NOMO-1 treated with dmso at 0.1 percent for 144 hours (cell line): ENCODE results near the gene C19orf47.

Experiments
- DNase-seq: peaks from one replicate; lab custom pipeline; 2025; ENCODE audit not compliant: unreplicated experiment; lab: John Stamatoyannopoulos, UW

C19orf47 gene

GRCh38 chr19:40321076-40321475, 27.1 kb downstream of the C19orf47 start:
- no peak for DNase-seq

GRCh38 chr19:40320558-40320935, 27.6 kb downstream of the C19orf47 start:
- DNase-seq: no peak

- no peak for DNase-seq
These were observed 30.9 kb downstream of the C19orf47 start for GRCh38 chr19:40317338-40317737.

- no peak for DNase-seq
These were observed 32.3 kb downstream of the C19orf47 start for GRCh38 chr19:40315812-40316470.

- no peak for DNase-seq
These were observed 33.5 kb downstream of the C19orf47 start for GRCh38 chr19:40314656-40315055.

- no peak for DNase-seq
These were observed 34.8 kb downstream of the C19orf47 start for GRCh38 chr19:40313229-40313983.

- DNase-seq: no peak
These were observed 35.7 kb downstream of the C19orf47 start for GRCh38 chr19:40312533-40312932.

GRCh38 chr19:40309666-40310065, 38.5 kb downstream of the C19orf47 start:
- no peak for DNase-seq

GRCh38 chr19:40305403-40305802, 42.8 kb downstream of the C19orf47 start:
- peak; percentile 45 for DNase-seq

GRCh38 chr19:40304306-40304705, 43.9 kb downstream of the C19orf47 start:
- DNase-seq: no peak

GRCh38 chr19:40303765-40304164, 44.4 kb downstream of the C19orf47 start:
- DNase-seq: no peak

- DNase-seq: no peak
These were observed 45.8 kb downstream of the C19orf47 start for GRCh38 chr19:40302224-40303011.

- no peak for DNase-seq
These were observed 47.5 kb downstream of the C19orf47 start for GRCh38 chr19:40300668-40301067.

GRCh38 chr19:40298026-40298425, 50.2 kb downstream of the C19orf47 start:
- DNase-seq: no peak

GRCh38 chr19:40294560-40294959, 53.6 kb downstream of the C19orf47 start:
- DNase-seq: no peak

- no peak for DNase-seq
These were observed 61.2 kb downstream of the C19orf47 start for GRCh38 chr19:40286971-40287421.

- no peak for DNase-seq
These were observed 61.8 kb downstream of the C19orf47 start for GRCh38 chr19:40286235-40286970.

- peak; percentile 100 for DNase-seq
These were observed 62.6 kb downstream of the C19orf47 start for GRCh38 chr19:40285353-40286234.

- peak; percentile 28 for DNase-seq
These were observed 63.5 kb downstream of the C19orf47 start, which contains the start of gene AKT2 for GRCh38 chr19:40284501-40285352. Gene AKT2, minus strand, starts transcription at chr19:40285345. Its CDS starts 20,078 bp downstream, at chr19:40265267.
